Lower leg skin (tissue), 4 donors: Measurements from ENCODE around the gene ELAVL1. TPM values are rescaled to one million over a fixed set of nuclear protein-coding genes. Genes with fewer than 3 reads are reported as not detected.

ENCODE experiments used
- DNase-seq, 2 donors: peaks; one replicate each; pipeline ENCODE4 v3.0.0-alpha.2; 2019; ENCODE audit warnings: low spot score in 2 of 2
- H3K4me3 ChIP-seq: fragments of 200-600 bp; sonication (generic); 2 replicates; pipeline ENCODE4 v1.5.1; 2017; ENCODE audit warnings: mild to moderate bottlenecking, low read depth; ENCODE audit not compliant: poor library complexity, severe bottlenecking
- POLR2A ChIP-seq, 2 donors: fragments of 450-650 bp; IDR thresholded peaks; one replicate each; pipeline ENCODE4 v1.6.1; 2016 to 2017; ENCODE audit warnings: antibody characterized with exemption in 2 of 2, mild to moderate bottlenecking in 1 of 2, moderate library complexity in 1 of 2
- WGBS, 2 donors: methylation state at CpG; one replicate each; pipeline ENCODE4 v1.1.5; 2018; 5-methylcytosine and 5-hydroxymethylcytosine counted together
- intact Hi-C: fragments of 100-400 bp; cut with DNase I; formaldehyde crosslinking; loops from one replicate; pipeline ENCODE4 v1.15.0; 2023; ENCODE audit warnings: low total_unique reads
- total RNA-seq, 4 donors: library from RNA; depleted of rRNA; stranded (reverse); fragments of >200 nt; gene quantifications; one replicate each; pipeline ENCODE4 v1.1.0, GENCODE V29; 2016
- TF ChIP-seq, protein P1 (sequence below), 3 donors: fragments of 450-650 bp; IDR thresholded peaks; one replicate each; pipeline ENCODE4 v1.5.1; 2016; ENCODE audit warnings: antibody characterized with exemption in 3 of 3, mild to moderate bottlenecking in 3 of 3, moderate library complexity in 2 of 3

Gene ELAVL1
- total RNA-seq, 4 donors from 2014 or later = 24.8 to 49.2 (median 30.9) TPM

DNA sequence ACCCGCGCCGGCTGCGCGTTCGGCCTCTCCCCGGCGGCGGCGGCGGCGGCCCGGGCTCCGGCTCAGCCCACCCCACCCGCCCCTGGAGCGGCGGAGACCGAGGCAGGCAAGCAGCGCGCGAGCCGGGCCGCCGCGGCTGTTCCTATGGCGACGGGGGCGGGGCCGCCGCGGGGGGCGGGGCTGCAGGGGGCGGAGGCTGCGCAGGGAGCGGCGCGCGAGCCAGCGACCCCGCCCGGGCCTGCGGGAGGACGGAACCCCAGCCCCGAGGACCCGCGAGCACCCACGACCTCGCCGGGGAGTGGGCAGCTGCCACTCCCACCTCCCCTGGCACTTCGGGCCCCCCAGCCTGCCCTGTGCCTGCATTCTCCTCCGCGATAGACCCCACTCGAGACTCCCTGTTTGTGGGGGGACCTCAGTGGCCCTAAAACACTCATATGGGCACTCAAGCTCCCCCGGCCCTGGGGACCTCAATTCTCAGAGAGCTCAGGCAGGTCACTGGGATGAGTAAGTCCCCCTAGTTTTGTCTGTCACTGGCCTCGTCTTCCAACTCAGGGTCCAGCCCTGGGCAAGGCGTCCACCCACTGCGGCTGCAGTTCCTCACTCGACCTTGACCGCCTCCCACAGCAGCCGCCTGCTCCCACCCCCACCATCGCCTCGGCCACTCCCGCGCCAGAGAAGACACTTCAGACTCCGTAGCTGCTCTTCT lies 79.3 kb downstream of the ELAVL1 start, which contains the start of gene CTXN1:
Gene CTXN1 (minus strand): TSS at position 115 of the 706 bp plus-strand sequence. CDS start 597 bp downstream, outside the sequence.
- WGBS, 2 donors = 15 to 24% methylated on average over 19 to 31 of the region's 65 CpGs
- H3K4me3 ChIP-seq = peak within 1 kb of the TSS; percentile 11
- TF ChIP-seq POLR2A (IDR thresholded peaks at IDR 0.05) = no peak
- TF ChIP-seq, protein P1, sequence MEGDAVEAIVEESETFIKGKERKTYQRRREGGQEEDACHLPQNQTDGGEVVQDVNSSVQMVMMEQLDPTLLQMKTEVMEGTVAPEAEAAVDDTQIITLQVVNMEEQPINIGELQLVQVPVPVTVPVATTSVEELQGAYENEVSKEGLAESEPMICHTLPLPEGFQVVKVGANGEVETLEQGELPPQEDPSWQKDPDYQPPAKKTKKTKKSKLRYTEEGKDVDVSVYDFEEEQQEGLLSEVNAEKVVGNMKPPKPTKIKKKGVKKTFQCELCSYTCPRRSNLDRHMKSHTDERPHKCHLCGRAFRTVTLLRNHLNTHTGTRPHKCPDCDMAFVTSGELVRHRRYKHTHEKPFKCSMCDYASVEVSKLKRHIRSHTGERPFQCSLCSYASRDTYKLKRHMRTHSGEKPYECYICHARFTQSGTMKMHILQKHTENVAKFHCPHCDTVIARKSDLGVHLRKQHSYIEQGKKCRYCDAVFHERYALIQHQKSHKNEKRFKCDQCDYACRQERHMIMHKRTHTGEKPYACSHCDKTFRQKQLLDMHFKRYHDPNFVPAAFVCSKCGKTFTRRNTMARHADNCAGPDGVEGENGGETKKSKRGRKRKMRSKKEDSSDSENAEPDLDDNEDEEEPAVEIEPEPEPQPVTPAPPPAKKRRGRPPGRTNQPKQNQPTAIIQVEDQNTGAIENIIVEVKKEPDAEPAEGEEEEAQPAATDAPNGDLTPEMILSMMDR (IDR thresholded peaks at IDR 0.05) = no peak
- DNase-seq = no peak
- intact Hi-C loops = loop anchor here (5.0 kb wide), 1 partner anchor 74 kb away; no protein-coding TSS in a partner anchor

DNA sequence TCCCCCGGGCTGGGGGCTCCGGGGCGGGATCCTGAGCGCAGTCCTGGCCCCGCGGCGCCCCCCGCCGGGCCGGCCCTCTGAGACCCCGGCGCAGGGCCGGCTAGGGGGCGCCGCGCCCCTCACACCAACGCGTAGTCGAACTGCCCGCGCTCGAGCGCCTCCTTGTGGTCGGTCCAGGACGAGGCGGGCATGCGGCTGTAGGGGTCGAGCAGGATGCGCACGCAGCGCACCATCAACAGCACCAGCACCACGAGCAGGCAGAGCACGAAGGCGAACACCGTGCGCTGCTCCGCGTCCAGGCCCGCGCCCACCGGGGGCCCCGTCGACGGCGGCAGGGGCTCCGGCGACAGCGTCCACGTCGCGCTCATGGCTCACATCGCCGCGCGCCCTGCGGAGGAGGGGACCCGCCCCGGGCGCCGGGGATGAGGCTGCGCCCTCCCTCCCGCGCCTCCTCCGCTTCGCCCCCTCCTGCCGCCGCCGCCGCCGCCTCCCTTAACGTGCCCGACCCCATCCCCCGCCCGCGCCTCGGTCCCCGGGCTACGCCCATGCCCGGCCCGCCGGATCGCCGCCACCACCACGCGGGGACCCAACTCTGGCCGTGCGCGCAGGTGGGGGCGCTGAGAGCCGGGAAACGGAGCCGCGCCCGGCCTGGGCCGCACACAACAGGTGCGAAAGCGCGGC lies 80.1 kb downstream of the ELAVL1 start:
- TF ChIP-seq POLR2A (IDR thresholded peaks at IDR 0.05) = no peak
- TF ChIP-seq, protein P1 (IDR thresholded peaks at IDR 0.05) = no peak
- peak in 1 of 2 donors; percentile 94 for DNase-seq
- 0 to 1% methylated on average over 14 to 30 of the region's 98 CpGs for WGBS, 2 donors
- intact Hi-C loops = loop anchor here (5.0 kb wide), 1 partner anchor 73 kb away; no protein-coding TSS in a partner anchor
- peak overlapping the region; percentile 11 for H3K4me3 ChIP-seq

DNA sequence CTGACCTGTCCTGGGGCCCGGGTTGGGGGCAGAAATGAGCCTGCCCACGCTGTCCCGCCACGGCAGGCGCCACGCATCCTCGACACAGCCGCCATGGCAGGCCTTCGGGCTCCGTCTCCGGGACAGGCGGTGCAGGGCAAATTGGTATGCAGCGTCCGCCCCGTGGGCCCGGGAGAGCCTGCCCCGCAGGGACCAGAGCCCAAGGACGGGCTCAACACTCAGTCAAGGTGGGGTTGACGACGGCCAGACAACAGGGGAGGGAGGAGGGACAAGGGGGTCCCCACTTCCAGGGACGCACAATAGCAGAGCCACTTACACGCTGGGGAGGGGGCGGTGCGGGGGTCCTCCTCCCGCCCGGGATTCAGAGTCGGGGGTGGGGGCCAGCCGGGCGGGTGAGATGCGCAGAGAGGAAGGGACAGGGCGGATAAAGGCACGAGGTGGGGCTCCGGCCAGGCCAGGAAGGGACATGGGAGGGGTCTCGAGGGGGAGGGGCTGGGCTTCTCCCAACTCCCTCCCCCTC lies 80.7 kb downstream of the ELAVL1 start:
- no peak for TF ChIP-seq POLR2A (IDR thresholded peaks at IDR 0.05)
- TF ChIP-seq, protein P1 (IDR thresholded peaks at IDR 0.05) = no peak
- no peak overlapping the region for H3K4me3 ChIP-seq
- 23 to 28% methylated on average over 33 to 34 of the region's 34 CpGs for WGBS, 2 donors
- intact Hi-C loops = loop anchor here (5.0 kb wide), 1 partner anchor 72 kb away; no protein-coding TSS in a partner anchor
- DNase-seq = no peak

DNA sequence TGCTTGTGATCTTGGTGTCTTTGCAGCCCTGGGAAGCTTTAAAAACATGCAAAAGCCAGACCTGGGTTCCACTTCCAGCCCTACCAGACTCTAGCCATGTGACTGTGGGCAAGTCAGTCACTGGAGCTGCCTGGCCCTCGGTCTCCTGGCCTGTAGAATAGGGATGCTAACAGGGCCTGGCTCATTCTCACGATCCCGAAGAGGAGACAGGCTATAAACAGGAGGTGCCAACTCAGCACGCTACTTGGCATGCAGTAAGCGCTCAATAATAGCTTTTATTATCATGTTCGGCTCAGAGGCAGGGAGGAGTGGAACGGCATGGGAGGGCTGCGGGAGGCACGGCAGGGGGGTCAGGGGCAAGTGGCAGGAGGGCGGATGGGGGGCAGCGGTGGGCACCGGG lies 81.2 kb downstream of the ELAVL1 start:
- 41 to 64% methylated on average over 12 of the region's 12 CpGs for WGBS, 2 donors
- no peak overlapping the region for H3K4me3 ChIP-seq
- intact Hi-C loops = no loop called here
- no peak for DNase-seq
- TF ChIP-seq, protein P1 (IDR thresholded peaks at IDR 0.05) = no peak
- TF ChIP-seq POLR2A (IDR thresholded peaks at IDR 0.05) = no peak

DNA sequence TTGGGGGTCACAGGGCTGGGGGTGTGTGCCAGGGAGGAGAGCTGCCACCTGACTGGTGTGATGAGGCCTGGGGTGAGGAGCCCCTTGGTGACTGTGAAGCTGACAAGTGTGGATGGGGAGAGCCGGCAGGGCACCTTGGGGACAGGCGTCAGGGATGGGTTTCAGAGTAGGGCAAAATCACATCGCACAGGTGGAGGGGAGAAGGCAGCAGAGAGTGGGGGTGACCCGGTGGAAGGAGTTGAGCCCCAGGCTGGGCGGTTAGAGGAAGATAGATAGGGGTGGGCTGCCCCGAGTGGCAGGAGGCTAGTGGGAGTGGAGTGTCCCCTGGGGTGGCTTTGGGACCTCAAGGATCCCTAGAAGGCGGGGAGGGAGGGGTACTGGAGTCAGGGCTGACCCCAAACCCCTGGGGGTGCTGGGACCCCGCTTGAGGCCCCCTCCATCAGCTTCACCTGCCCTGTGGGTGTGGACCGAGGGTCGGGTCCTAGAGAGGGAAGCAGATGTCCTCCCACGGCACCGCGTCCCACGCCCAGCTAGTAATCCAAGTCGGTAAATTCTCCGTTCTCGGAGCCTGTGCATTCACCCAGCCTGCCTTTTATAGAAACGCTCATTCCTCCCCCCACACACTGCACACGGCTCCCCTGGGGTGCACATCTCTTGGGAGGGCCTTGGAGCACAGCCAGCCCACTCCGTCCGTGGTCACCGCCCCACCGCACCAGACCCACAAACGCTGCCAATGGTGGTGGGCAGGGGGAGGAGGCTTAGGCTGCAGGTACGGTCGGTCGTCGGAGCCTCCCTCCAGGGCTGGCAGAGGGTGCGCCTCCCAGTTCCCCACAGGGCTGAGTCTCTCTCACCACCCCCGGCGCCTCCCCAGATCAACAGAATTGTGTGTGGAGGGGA lies 81.9 kb downstream of the ELAVL1 start:
- no peak for DNase-seq
- 55 to 60% methylated on average over 31 of the region's 31 CpGs for WGBS, 2 donors
- TF ChIP-seq, protein P1 (IDR thresholded peaks at IDR 0.05) = no peak
- TF ChIP-seq POLR2A (IDR thresholded peaks at IDR 0.05) = no peak
- intact Hi-C loops = no loop called here
- H3K4me3 ChIP-seq = no peak overlapping the region
